Stomach (tissue), 9 donors: ENCODE results near the gene MYL3. TPM values are rescaled to one million over a fixed set of nuclear protein-coding genes. Genes with fewer than 3 reads are reported as not detected.
A peak's percentile ranks its signal among the peaks of the same experiment; 100 is the strongest.

Experiments used
- DNase-seq, 2 donors: peaks; one replicate each; pipeline versions ENCODE4 v3.0.0 to v3.0.0-alpha.2; 2013 to 2019
- H3K27ac ChIP-seq, 5 donors: fragments of 200-600 bp in 4 of 5; sonication (generic) in 4 of 5; one replicate each; pipeline ENCODE4 v1.5.1; 2013 to 2019; ENCODE audit warnings: mild to moderate bottlenecking in 1 of 5, moderate library complexity in 1 of 5
- H3K27me3 ChIP-seq, 3 donors: fragments of 200-600 bp; sonication (generic); one replicate each; pipeline ENCODE4 v1.5.1; 2017 to 2019; ENCODE audit warnings: mixed run types in 1 of 3
- H3K36me3 ChIP-seq, 4 donors: fragments of 200-600 bp; sonication (generic); 1 replicate in 3 of 4; 2 replicates in 1 of 4; pipeline ENCODE4 v1.5.1; 2016 to 2019
- H3K4me1 ChIP-seq, 4 donors: fragments of 200-600 bp; sonication (generic); one replicate each; pipeline ENCODE4 v1.5.1; 2016 to 2019
- H3K4me3 ChIP-seq, 4 donors: fragments of 200-600 bp; sonication (generic) in 3 of 4; one replicate each; pipeline ENCODE4 v1.5.1; 2016 to 2019; ENCODE audit warnings: mild to moderate bottlenecking in 1 of 4
- H3K9me3 ChIP-seq, 4 donors: fragments of 200-600 bp; sonication (generic); one replicate each; pipeline ENCODE4 v1.5.1; 2016 to 2019
- CTCF ChIP-seq, 7 experiments: fragments of 450-650 bp in 4 of 7; fragments of 200-600 bp in 3 of 7; sonication (generic) in 3 of 7; IDR thresholded peaks; one replicate each; pipeline ENCODE4 v1.5.1; 2016 to 2019; ENCODE audit warnings: antibody characterized with exemption in 7 of 7, control low read depth in 2 of 7, mild to moderate bottlenecking in 1 of 7
- EP300 ChIP-seq: sonication (generic); formaldehyde crosslinking; IDR thresholded peaks from one replicate; pipeline ENCODE4 v1.6.1; 2017; ENCODE audit warnings: antibody characterized with exemption
- POLR2A ChIP-seq, 4 donors: fragments of 450-650 bp; IDR thresholded peaks; one replicate each; pipeline ENCODE4 v1.6.1; 2016; ENCODE audit warnings: antibody characterized with exemption in 4 of 4, control low read depth in 2 of 4, mild to moderate bottlenecking in 1 of 4, moderate library complexity in 1 of 4
- POLR2AphosphoS5 ChIP-seq, 3 donors: sonication (generic); formaldehyde crosslinking; IDR thresholded peaks; one replicate each; pipeline ENCODE4 v1.6.1; 2016; ENCODE audit warnings: antibody characterized with exemption in 3 of 3
- WGBS, 5 donors: extraction: QIAGEN DNeasy Blood & Tissue Kit in 3 of 5; methylation state at CpG; one replicate each; pipeline versions ENCODE4 v1.1.5 to v1.1.7; 2013 to 2018; 5-methylcytosine and 5-hydroxymethylcytosine counted together
- intact Hi-C: fragments of 100-400 bp; cut with DNase I; formaldehyde crosslinking; loops from one replicate; pipeline ENCODE4 v1.15.1; 2023; ENCODE audit warnings: low total_unique reads
- polyA plus RNA-seq, 3 donors: library from polyadenylated mRNA; stranded (reverse); fragments of 200-250 nt; gene quantifications; one replicate each; pipeline ENCODE4 v1.2.3, GENCODE V29; 2013
- total RNA-seq, 5 donors: library from RNA; depleted of rRNA; stranded (reverse); fragments of >200 nt; gene quantifications; one replicate each; pipeline versions ENCODE4 v1.1.0 to v1.2.3, GENCODE V29; 2014 to 2016
- donor health status: healthy with polysubstance abuse.
- donor health status: Bipolar disorder and iron deficiency.
- donor health status: healthy.

Gene MYL3
- total and polyA plus RNA-seq, 8 donors, result 1.5 to 11.5 (median 5.0) TPM; not detected in 4

- intact Hi-C loops, result no loop called here
- TF ChIP-seq POLR2A (IDR thresholded peaks at IDR 0.05), result no peak
- TF ChIP-seq POLR2AphosphoS5 (IDR thresholded peaks at IDR 0.05), result no peak
- TF ChIP-seq CTCF (IDR thresholded peaks at IDR 0.05), result no peak
- no peak for TF ChIP-seq EP300
- no peaks in the 10 kb centered on the region for H3K4me1 ChIP-seq
- no peaks in the 10 kb centered on the region for H3K27me3 ChIP-seq
- WGBS, 5 donors, result 45 to 75% (median 66%) methylated on average over 2 of the region's 2 CpGs
- no peaks in the 10 kb centered on the region for H3K36me3 ChIP-seq
- DNase-seq, result no peak
- peaks cover 0 to 52% (median 29%) of the 10 kb centered on the region in 4 donors for H3K9me3 ChIP-seq
- H3K4me3 ChIP-seq, result no peak overlapping the region
- H3K27ac ChIP-seq, result no peak overlapping the region
Observed at GRCh38 chr3:46838301-46838700, 24.9 kb downstream of the MYL3 start.

- Histone ChIP-seq H3K9me3 (peaks cover 0 to 32% (median 22%) of the 10 kb centered on the region in 4 donors), H3K27me3 (no peaks in the 10 kb centered on the region), H3K36me3 (no peaks in the 10 kb centered on the region), H3K27ac (no peak overlapping the region), H3K4me1 (no peaks in the 10 kb centered on the region), H3K4me3 (no peak overlapping the region)
- DNase-seq, result no peak
- 86 to 96% (median 93%) methylated on average over 4 of the region's 4 CpGs for WGBS, 5 donors
- TF ChIP-seq POLR2A (IDR thresholded peaks at IDR 0.05) (no peak), CTCF (IDR thresholded peaks at IDR 0.05) (no peak), POLR2AphosphoS5 (IDR thresholded peaks at IDR 0.05) (no peak)
- intact Hi-C loops, result no loop called here
Observed at GRCh38 chr3:46835491-46835890, 27.8 kb downstream of the MYL3 start.

GRCh38 chr3:46835054-46835453, 28.2 kb downstream of the MYL3 start:
- peak in 1 of 2 donors; percentile 61 for DNase-seq
- intact Hi-C loops, result no loop called here
- H3K27ac ChIP-seq, result no peak overlapping the region
- no peaks in the 10 kb centered on the region for H3K36me3 ChIP-seq
- no peak overlapping the region for H3K4me3 ChIP-seq
- peaks cover 0 to 27% (median 20%) of the 10 kb centered on the region in 4 donors for H3K9me3 ChIP-seq
- no peaks in the 10 kb centered on the region for H3K27me3 ChIP-seq
- no peak for TF ChIP-seq CTCF (IDR thresholded peaks at IDR 0.05)
- TF ChIP-seq POLR2A (IDR thresholded peaks at IDR 0.05), result no peak
- TF ChIP-seq POLR2AphosphoS5 (IDR thresholded peaks at IDR 0.05), result peak in 1 of 3 donors; percentile 18
- no peak for TF ChIP-seq EP300
- H3K4me1 ChIP-seq, result no peaks in the 10 kb centered on the region
- WGBS, 5 donors, result 43 to 69% (median 50%) methylated on average over 12 of the region's 12 CpGs

GRCh38 chr3:46833346-46834300, 29.6 kb downstream of the MYL3 start:
- Histone ChIP-seq H3K27me3 (no peaks in the 10 kb centered on the region), H3K9me3 (peaks cover 0 to 14% (median 10%) of the 10 kb centered on the region in 4 donors), H3K4me3 (no peak overlapping the region), H3K36me3 (no peaks in the 10 kb centered on the region), H3K27ac (no peak overlapping the region), H3K4me1 (no peaks in the 10 kb centered on the region)
- TF ChIP-seq EP300, result no peak
- TF ChIP-seq CTCF (IDR thresholded peaks at IDR 0.05), result no peak
- TF ChIP-seq POLR2A (IDR thresholded peaks at IDR 0.05), result no peak
- TF ChIP-seq POLR2AphosphoS5 (IDR thresholded peaks at IDR 0.05), result no peak
- intact Hi-C loops, result no loop called here
- 92 to 97% (median 93%) methylated on average over 59 to 65 of the region's 65 CpGs for WGBS, 5 donors
- DNase-seq, result no peak
